Ovary (tissue), 3 donors: ENCODE measurements around the gene RARA.

Source experiments
- EP300 ChIP-seq: sonication (generic); formaldehyde crosslinking; IDR thresholded peaks from one replicate; pipeline ENCODE4 v1.6.1; 2017; ENCODE audit warnings: antibody characterized with exemption
- POLR2A ChIP-seq: fragments of 450-650 bp; IDR thresholded peaks from one replicate; pipeline ENCODE4 v1.6.1; 2017; ENCODE audit warnings: antibody characterized with exemption, mild to moderate bottlenecking, moderate library complexity
- TF ChIP-seq, protein P1 (sequence below), 3 donors: fragments of 450-650 bp in 2 of 3; fragments of 200-600 bp in 1 of 3; IDR thresholded peaks; one replicate each; pipeline versions ENCODE4 v1.5.1 to v1.8.0; 2016 to 2022; ENCODE audit warnings: antibody characterized with exemption in 3 of 3, mild to moderate bottlenecking in 1 of 3
- donor health status: DM: no; HTN: no; CAD: no.

DNA sequence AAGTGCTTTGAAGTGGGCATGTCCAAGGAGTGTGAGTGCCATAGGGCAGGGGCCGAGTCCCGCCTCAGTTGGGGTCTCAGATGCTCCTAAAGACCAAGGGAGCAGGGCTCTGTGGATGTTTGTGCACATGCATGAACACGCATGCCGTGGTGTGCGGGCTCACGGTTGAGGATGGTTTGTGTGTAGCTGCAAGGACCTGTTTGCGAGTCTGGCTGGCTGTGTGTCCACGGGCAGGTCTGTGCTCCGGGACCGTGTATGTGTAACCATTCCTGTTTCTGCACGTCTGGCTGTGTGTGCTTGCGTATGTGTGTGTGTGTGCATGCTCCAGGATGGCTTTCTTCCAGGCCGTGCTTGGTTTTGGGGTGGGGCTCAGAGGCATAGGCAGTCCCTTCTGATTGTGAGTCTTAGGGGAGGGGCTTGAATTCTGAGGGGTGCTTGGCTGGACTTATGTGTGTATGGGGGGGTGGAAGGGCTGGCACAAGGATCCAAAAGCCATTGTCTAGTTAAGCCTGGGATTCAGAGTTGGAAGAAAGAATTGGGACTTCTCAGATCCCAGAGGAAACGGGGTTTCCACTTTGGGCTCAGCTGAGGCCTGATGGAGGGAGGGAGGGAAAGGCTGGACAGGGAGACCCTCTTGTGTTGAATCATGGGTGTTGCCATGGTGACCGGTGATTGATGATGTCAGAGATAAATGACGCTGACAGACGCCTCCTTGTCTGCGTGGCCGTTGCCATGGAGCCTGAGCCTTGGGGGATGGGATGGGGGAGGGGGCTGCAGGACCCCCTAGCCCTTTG, 41.1 kb downstream of the RARA start:
- no peak for TF ChIP-seq EP300
- TF ChIP-seq, protein P1, sequence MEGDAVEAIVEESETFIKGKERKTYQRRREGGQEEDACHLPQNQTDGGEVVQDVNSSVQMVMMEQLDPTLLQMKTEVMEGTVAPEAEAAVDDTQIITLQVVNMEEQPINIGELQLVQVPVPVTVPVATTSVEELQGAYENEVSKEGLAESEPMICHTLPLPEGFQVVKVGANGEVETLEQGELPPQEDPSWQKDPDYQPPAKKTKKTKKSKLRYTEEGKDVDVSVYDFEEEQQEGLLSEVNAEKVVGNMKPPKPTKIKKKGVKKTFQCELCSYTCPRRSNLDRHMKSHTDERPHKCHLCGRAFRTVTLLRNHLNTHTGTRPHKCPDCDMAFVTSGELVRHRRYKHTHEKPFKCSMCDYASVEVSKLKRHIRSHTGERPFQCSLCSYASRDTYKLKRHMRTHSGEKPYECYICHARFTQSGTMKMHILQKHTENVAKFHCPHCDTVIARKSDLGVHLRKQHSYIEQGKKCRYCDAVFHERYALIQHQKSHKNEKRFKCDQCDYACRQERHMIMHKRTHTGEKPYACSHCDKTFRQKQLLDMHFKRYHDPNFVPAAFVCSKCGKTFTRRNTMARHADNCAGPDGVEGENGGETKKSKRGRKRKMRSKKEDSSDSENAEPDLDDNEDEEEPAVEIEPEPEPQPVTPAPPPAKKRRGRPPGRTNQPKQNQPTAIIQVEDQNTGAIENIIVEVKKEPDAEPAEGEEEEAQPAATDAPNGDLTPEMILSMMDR (IDR thresholded peaks at IDR 0.05), result no peak
- TF ChIP-seq POLR2A, result no peak
